Islet precursor cell (in vitro differentiated cells): Measurements from ENCODE around the gene TRPM5.
"Not testable (repeated sequence)": the region's sequence is repeated elsewhere in the genome, so short reads cannot be mapped to it uniquely, and the experiment has no call there.

Experiments used
- DNase-seq: peaks from one replicate; pipeline ENCODE4 v3.0.0-alpha.2; 2018

TRPM5 gene

GRCh38 chr11:2443881-2444820 lies at the start of gene TRPM5:
TRPM5 (minus strand) TSS chr11:2444514; CDS start chr11:2423036, 21,478 bp downstream.
- no peak for DNase-seq

GRCh38 chr11:2489083-2489482 lies 44.8 kb upstream of the TRPM5 start:
- DNase-seq = no peak

GRCh38 chr11:2488004-2488403 lies 43.7 kb upstream of the TRPM5 start:
- DNase-seq = no peak

- DNase-seq = no peak
Measured at GRCh38 chr11:2484576-2485125, 40.3 kb upstream of the TRPM5 start.

GRCh38 chr11:2483426-2483825 lies 39.1 kb upstream of the TRPM5 start:
- no peak for DNase-seq

GRCh38 chr11:2482745-2483144 lies 38.4 kb upstream of the TRPM5 start:
- no peak for DNase-seq

GRCh38 chr11:2482204-2482603 lies 37.9 kb upstream of the TRPM5 start:
- DNase-seq = no peak

GRCh38 chr11:2481253-2481652 lies 36.9 kb upstream of the TRPM5 start:
- no peak for DNase-seq

GRCh38 chr11:2480874-2481220 lies 36.5 kb upstream of the TRPM5 start:
- no peak for DNase-seq

- DNase-seq = not testable (repeated sequence)
Measured at GRCh38 chr11:2480067-2480873, 36.0 kb upstream of the TRPM5 start.

- no peak for DNase-seq
Measured at GRCh38 chr11:2477936-2478335, 33.6 kb upstream of the TRPM5 start.

- no peak for DNase-seq
Measured at GRCh38 chr11:2477254-2477653, 32.9 kb upstream of the TRPM5 start.

GRCh38 chr11:2475136-2475918 lies 31.0 kb upstream of the TRPM5 start:
- DNase-seq = no peak

- DNase-seq = no peak
Measured at GRCh38 chr11:2474059-2474901, 30.0 kb upstream of the TRPM5 start.

- no peak for DNase-seq
Measured at GRCh38 chr11:2473361-2474058, 29.2 kb upstream of the TRPM5 start.

GRCh38 chr11:2472428-2473186 lies 28.3 kb upstream of the TRPM5 start:
- peak; percentile 58 for DNase-seq

- DNase-seq = no peak
Measured at GRCh38 chr11:2471804-2472096, 27.4 kb upstream of the TRPM5 start.

- no peak for DNase-seq
Measured at GRCh38 chr11:2471048-2471803, 26.9 kb upstream of the TRPM5 start.

- no peak for DNase-seq
Measured at GRCh38 chr11:2470495-2470894, 26.2 kb upstream of the TRPM5 start.
